ENCODE measurements around the gene SPHKAP.
"Not testable (repeated sequence)": the region's sequence is repeated elsewhere in the genome, so short reads cannot be mapped to it uniquely, and the experiment has no call there.

SPHKAP gene

GRCh38 chr2:228017784-228018183 is 163.7 kb downstream of the SPHKAP start:
- DNase-seq = peak; percentile 31

DNA sequence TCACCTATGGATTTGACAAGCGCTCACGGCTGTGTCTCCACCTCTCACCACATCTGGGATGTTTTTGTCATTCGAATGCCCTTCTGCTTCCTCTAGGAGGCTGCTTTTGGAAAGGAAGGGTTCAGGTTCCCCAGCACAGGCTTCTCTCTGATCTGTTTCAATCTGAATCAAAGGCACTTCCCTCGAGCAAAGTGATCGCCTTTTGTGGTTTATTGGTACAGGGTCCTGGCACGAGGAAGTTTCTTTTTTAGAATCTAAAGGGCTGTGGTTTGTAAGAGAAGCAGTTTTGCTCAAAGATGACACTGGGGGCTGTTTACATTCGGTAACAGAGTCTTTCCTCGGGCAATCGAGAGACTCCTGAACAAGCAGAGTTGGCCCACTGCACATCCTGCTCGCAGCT is 165.1 kb downstream of the SPHKAP start:
- no peak for DNase-seq

DNA sequence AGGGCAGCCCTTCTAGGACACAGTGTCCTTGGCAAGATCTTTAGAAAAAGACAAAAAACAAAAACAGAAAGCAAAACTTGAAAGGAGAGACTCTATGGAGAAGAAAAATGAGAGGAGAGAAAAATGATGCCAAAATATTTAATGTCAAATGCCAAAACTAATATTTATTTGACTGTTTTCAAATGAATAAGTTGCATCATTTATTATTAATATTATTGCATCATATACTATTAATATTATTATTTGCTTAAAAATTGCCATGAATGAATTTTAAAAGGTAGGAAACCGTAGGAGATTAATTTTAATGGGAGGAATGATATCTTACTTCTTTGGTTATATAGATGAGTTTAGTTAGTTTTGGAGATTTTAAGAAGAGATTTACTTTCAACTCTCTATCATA is 165.7 kb downstream of the SPHKAP start:
- no peak for DNase-seq

DNA sequence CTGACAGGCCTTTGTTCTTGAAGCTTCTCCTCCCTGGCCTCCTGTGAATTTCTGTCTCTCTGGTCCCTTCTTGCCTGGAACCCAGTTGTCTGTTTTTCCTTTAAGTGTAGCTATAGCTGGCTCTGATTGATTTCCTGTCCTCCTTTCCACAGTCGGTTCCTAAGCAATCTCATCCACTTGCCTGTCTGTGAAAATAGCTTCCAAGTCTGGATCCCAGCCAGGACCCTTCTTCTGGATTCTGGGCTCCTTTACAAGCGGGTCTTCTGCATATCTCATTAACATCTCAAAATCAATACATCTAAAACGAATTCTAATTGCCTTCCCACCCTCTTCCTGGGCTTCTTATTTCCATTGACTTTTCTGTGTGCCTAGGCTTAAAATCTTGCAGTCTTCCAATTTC is 185.1 kb downstream of the SPHKAP start:
- no peak for DNase-seq

DNA sequence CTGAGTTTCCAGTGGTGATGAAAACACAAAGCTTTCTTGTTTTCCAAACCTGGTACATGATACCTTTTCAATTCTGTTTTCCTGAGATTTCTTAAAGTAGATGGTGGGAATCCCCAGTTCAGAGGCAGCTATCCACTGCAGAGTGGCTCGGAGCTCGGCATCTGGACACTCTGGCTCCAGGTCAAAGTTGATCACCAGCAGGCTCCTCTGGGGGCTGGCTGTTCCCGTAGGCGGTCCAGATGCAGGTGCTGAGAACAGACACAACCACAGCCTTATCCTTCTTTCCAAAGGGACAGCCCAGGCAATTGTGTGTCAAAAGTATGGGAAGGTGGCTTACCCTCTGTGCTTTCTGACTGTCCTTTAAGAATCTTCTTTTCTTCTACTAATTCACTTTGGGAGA is 190.6 kb downstream of the SPHKAP start:
- DNase-seq = no peak

DNA sequence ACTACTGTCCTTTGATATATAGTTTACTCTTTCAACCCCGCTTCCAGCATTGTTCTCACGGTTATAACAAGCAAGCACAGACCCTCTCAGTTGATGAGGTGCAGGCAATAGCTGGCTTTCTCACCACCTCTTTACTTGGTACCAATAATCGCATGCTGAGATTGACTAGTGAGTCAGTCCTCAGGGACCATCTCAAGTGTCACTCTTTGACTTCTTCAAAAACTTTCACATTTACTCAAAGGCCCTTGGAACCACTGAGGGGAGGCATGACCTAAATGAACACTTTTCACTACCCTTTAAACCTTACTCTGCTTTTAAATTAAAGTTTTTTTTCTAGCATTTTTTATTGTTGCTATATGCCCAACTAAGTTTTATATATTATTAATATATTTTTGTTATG is 208.2 kb downstream of the SPHKAP start:
- no peak for DNase-seq

DNA sequence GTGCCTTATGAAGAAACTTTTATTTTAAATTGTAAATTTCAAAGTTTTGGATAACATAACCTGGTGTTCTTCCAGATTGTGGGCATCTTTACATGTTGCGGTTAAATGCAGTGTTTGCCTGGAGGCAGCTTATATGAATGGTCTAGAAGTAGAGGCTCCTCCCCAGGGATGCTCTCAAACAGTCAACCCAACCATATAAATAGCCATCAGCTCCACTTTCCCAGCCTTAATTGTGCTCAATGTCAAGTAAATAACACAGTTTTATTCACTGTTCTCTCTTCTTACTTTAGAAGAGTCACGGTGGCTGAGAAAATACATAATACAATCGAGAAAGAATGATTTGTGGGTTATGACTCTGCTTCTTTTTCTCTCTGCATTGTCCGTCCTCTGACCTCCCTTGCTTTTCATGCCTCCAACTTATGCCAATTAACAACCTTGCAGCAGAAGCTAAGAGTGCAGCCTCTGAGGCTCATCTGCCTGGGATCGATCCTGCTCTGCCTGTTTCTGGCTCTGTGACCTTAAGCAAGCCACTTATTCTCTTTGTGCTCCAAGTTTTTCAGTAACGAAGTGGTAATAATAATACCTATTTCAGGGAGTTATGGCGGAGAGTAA is 209.8 kb downstream of the SPHKAP start:
- no peak for DNase-seq

- DNase-seq = no peak
Measured at GRCh38 chr2:227960317-227960716, 221.2 kb downstream of the SPHKAP start.

- no peak for DNase-seq
Measured at GRCh38 chr2:227942965-227943364, 238.5 kb downstream of the SPHKAP start.

- no peak for DNase-seq
Measured at GRCh38 chr2:227942021-227942420, 239.5 kb downstream of the SPHKAP start.

DNA sequence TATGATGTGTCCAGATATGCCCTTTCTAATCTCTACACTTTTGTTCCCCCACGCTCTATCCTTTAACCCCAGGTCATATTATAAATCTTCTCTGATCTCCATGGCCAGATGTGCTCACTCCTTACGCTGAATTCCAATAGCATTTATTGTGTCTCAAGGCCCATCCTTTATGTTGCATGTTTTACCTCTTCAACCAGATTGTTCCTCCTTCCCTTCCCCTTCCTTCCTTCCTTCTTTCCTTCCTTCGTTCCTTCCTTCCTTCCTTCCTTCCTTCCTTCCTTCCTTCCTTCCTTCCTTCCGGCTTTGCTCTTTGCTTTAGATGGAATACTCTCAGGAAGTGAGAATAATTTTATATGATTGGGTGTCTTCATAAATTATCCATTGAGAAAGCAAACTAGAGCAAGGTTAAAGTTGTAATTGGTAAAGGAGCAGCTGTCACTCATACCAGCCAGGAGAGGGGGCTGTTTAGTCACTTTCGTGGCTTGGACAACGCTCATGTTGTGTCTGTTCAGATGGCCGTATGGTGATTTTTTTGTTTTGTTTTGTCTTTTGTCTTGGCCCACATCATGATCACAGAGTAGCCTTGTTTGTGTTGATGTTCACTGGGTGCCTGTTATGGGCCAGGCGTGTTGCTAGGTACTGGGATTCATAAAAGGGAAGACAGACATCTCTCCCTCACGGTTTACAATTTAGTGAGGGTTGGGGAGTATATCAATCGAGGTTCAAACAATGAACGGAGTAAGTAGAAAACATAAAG is 242.0 kb downstream of the SPHKAP start:
- peak; percentile 27 for DNase-seq

DNA sequence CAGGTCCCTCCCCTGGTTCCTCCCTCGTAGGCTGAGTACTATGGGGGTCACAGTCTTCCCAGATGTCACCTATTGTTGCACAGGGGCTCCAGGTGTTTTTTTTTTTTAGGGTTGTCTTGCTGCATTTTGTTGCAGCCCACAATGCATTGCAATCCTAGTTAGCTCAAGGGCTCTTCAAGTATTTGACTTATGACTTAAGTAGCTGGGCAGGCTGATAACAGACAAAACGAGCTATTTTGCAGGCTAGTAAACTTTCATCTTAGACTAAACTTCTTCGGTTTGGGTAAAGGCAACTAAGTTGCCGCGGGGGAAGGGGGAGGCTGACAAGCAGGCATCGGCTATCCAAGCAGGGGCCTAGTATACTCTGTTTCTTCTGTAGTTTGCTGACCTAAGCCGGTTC is 245.2 kb downstream of the SPHKAP start:
- not testable (repeated sequence) for DNase-seq

DNA sequence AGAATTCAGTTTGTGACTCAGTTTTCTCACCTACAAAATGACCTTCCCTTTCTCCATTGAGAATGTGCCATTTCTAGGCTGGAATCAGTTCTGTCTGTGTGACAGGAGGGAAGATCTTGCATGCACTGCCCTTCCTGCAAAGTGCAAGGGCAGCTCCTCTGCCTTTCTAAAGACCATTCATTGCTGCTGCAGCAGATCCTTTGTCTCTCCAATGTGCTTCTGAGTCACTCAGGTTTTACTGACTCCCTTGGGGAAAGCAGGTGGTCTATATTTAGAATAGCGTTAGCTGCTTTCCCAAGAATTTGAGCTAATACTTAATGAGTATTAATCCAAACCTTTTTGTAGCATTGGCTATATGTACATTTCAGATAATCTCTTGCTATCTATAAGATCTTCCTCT is 247.6 kb downstream of the SPHKAP start:
- no peak for DNase-seq

DNA sequence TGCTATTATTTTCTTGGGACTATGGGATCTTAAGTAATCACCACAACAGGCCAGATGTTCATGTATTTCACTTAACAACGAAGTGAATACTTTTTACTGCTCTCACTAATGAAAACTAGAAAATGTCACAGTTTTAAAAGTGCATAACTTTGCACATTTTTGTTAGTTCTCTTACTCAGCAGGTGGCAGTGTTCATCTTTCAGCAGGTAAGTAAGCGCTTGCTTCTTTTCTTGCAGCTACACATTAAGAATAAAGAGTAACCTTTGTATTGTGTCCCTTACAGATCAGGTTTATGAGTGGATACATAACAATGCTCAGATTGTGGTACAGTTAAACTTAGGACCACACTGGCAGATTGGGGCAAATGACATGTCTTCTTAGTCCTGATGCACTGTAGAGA is 249.1 kb downstream of the SPHKAP start:
- no peak for DNase-seq

DNA sequence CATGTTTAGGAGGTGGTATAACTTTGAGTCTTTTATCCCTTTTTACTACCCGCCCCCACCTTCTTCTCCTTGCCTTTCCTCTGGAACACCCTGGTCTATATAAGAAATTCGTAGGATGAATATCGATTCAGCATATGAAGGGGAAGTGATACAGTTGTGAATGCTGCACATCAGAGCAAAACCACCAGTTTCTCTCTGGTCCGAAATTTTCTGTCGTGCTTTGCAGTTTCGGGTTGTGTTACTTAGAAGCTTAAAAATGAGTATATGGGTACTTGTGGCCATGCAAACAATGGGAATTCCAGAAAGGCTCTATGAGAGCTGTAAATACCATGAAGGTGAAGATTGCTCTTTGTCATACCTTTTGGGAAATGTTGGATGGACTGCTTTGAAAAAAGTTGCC is 249.5 kb downstream of the SPHKAP start:
- DNase-seq = no peak
